Thoracic aorta (tissue), 2 donors: ENCODE data around the gene GNG4. TPM values are rescaled to one million over a fixed set of nuclear protein-coding genes. Genes with fewer than 3 reads are reported as not detected.
A peak's percentile ranks its signal among the peaks of the same experiment; 100 is the strongest.

Source experiments
- ATAC-seq: fragments of 150-250 bp; one replicate; pipeline ENCODE4 v1.8.0; 2017; ENCODE audit warnings: low read depth; ENCODE audit not compliant: insufficient number of reproducible peaks, low FRiP score
- DNase-seq: peaks from one replicate; pipeline ENCODE4 v3.0.0-alpha.2; 2020; ENCODE audit warnings: low spot score
- H3K27ac ChIP-seq, 2 donors: fragments of 200-600 bp; sonication (generic); 1 replicate in 1 of 2; 2 replicates in 1 of 2; pipeline ENCODE4 v1.5.1; 2016; ENCODE audit warnings: mild to moderate bottlenecking in 2 of 2, moderate library complexity in 2 of 2
- H3K27me3 ChIP-seq: fragments of 200-600 bp; sonication (generic); replicated peaks from 2 replicates; pipeline ENCODE4 v1.6.0; 2016; ENCODE audit warnings: mild to moderate bottlenecking; ENCODE audit not compliant: insufficient read depth
- H3K36me3 ChIP-seq: fragments of 200-600 bp; sonication (generic); one replicate; pipeline ENCODE4 v1.5.1; 2016
- H3K4me1 ChIP-seq, 2 donors: fragments of 200-600 bp; sonication (generic); 1 replicate in 1 of 2; 2 replicates in 1 of 2; pipeline versions ENCODE4 v1.5.1 to v1.6.0; 2016; ENCODE audit warnings: low read depth in 2 of 2, mild to moderate bottlenecking in 1 of 2; ENCODE audit not compliant: control insufficient read depth in 1 of 2
- H3K4me3 ChIP-seq: fragments of 200-600 bp; sonication (generic); 2 replicates; pipeline ENCODE4 v1.5.1; 2016; ENCODE audit warnings: mild to moderate bottlenecking
- H3K9me3 ChIP-seq: fragments of 200-600 bp; sonication (generic); 2 replicates; pipeline ENCODE4 v1.5.1; 2016
- CTCF ChIP-seq: fragments of 200-600 bp; sonication (generic); IDR thresholded peaks from one replicate; pipeline ENCODE4 v1.5.1; 2019; ENCODE audit warnings: antibody characterized with exemption
- total RNA-seq, 2 donors: library from RNA; depleted of rRNA; stranded (reverse); fragments of >200 nt; gene quantifications; one replicate each; pipeline versions ENCODE4 v1.1.0 to v1.2.3, GENCODE V29; 2016

GNG4 gene
- total RNA-seq = under 1 TPM in 1 of 2 donors, not detected in 1; 0.28 TPM

DNA sequence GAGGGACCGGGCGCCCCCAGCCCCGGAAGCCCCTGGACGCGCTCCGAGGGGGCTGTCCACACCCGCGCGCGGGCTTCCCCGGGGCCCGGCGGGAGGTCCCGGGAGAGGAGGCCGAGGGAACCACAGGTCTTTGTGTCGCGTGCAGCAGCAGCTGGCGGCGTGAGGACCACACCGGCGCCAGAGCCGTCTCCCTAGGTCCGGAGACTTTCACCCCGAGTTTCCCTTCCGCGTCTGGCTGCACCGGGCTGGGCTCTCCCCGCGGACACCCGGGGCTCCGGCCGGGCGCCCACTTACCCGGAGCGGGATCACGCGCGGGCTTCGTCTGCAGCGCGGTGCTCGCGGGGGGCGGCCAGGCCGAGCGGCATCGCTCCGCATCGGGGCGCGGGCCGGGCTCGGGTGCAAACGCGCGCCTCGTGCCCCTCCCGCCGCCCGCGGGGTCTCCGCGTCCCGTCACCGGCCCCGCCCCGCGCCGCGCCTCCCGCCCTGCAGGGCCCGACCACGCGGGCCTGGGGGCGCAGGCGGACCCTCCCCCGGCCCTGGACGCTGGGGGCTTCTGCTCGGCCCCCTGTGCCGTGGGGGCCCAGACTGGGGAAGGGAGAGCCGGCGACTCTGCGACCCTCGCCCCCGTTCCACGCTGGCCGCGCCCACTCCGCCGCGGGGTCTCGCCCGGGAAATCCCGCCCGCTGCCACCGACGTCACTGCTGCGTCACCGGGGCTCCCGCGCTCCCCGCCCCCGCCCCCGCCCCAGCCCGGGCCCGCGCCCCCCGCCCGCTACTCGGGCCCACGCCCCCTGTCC, at the start of gene GNG4:
TSS of gene GNG4 (minus strand) at position 417 of the 796 bp plus-strand sequence. CDS start 65,946 bp downstream, outside the sequence.
- Histone ChIP-seq H3K9me3 (no peaks in the 10 kb centered on the region), H3K27ac (no peak within 1 kb of the TSS), H3K36me3 (no peaks in the 10 kb centered on the region), H3K4me3 (peak within 1 kb of the TSS; percentile 64), H3K27me3 (peaks cover 10% of the 10 kb centered on the region), H3K4me1 (peaks cover 13 to 25% of the 10 kb centered on the region in 2 donors)
- DNase-seq (no peak), ATAC-seq (no peak)
- TF ChIP-seq CTCF = no peak

- TF ChIP-seq CTCF = no peak
- no peak overlapping the region for H3K4me3 ChIP-seq
- DNase-seq (no peak), ATAC-seq (no peak)
- H3K27ac ChIP-seq = no peak overlapping the region
- H3K27me3 ChIP-seq = no peaks in the 10 kb centered on the region
- no peaks in the 10 kb centered on the region for H3K9me3 ChIP-seq
- H3K36me3 ChIP-seq = peaks cover 30% of the 10 kb centered on the region
- H3K4me1 ChIP-seq = no peaks in the 10 kb centered on the region
These were observed 47.9 kb upstream of the GNG4 start for GRCh38 chr1:235697508-235697907.

DNA sequence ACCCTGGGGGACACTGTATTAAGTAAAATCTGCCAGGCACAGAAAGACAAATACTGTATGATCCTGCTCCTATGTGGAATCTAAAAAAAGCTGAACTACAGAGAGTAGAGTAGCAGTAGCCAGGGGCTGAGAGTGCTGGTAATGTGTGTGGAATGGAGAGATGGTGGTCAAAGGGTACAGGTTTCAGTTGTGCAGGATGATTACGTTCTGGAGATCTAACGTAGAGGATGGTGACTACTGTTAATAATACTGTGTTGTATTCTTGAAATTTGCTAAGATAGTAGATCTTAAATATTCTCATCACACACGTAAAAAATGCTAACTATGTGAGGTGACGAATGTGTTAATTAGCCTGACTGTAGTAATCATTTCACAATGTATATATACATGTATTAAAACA, 39.8 kb upstream of the GNG4 start:
- DNase-seq = no peak
- ATAC-seq = no peak
- H3K27ac ChIP-seq = no peak overlapping the region
- TF ChIP-seq CTCF = no peak
- H3K4me1 ChIP-seq = no peaks in the 10 kb centered on the region
- no peaks in the 10 kb centered on the region for H3K27me3 ChIP-seq
- peaks cover 18% of the 10 kb centered on the region for H3K36me3 ChIP-seq
- H3K4me3 ChIP-seq = no peak overlapping the region
- H3K9me3 ChIP-seq = no peaks in the 10 kb centered on the region

DNA sequence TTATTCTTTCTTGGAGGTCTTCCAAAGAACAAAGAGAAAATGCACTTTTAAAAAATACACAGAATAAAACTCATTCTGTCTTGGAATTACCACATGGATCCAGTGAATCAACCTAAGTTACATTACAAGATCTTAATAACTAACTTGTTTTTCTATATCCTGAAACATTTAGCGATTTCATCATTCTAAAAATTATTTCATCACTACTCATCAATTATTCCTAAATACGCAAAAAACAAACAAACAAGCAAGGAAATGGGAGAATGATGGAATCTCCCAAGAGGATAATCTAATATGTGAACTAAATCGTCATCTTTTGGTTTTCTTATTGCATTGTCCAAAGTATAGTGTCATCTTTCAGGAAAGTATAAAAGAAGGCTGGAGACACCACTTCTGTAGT, 38.5 kb upstream of the GNG4 start:
- Histone ChIP-seq H3K9me3 (no peaks in the 10 kb centered on the region), H3K4me3 (no peak overlapping the region), H3K27me3 (no peaks in the 10 kb centered on the region), H3K27ac (no peak overlapping the region), H3K36me3 (peaks cover 18% of the 10 kb centered on the region), H3K4me1 (no peaks in the 10 kb centered on the region)
- DNase-seq (no peak), ATAC-seq (no peak)
- no peak for TF ChIP-seq CTCF

- H3K27ac ChIP-seq = no peak overlapping the region
- H3K36me3 ChIP-seq = peaks cover 12% of the 10 kb centered on the region
- H3K4me1 ChIP-seq = no peaks in the 10 kb centered on the region
- no peak for TF ChIP-seq CTCF
- ATAC-seq (no peak), DNase-seq (no peak)
- H3K27me3 ChIP-seq = no peaks in the 10 kb centered on the region
- no peak overlapping the region for H3K4me3 ChIP-seq
- H3K9me3 ChIP-seq = no peaks in the 10 kb centered on the region
These were observed 34.1 kb upstream of the GNG4 start for GRCh38 chr1:235683653-235684052.
